Measurements from ENCODE around the gene KMT2A. TPM values are rescaled to one million over a fixed set of nuclear protein-coding genes. Genes with fewer than 3 reads are reported as not detected.

The KMT2A gene
- total and polyA plus RNA-seq, 2 donors (not counting 3 experiments of a cell fraction or from before 2014, with no cell fraction given) = 23.5 to 63.9 TPM

DNA sequence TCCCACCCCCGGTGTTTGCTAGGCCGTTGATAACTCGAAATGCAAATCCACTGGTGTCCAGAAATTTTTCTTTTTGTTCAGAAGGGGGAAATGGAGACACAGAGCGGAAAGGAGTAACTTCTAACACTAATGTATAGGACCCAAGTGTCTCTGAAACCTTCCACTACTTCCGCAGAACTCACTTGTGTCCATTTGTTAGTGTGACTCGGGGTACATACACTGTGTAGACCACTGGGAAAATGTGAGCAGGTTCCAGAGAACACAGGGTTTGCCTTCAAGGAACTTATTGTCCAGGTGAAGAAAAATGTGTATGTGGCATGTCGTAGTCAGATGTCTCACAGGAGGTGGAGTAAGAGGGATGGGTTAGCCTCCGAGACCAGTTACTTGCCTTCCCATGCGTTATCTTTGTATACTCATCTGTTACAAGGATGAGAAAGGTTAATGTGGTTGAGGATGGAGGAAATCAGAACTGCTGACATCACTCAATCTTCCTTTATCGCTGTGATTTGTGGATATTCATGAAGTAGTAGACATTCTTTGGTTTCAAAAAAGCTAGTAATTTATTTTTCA is 136.8 kb downstream of the KMT2A start:
- Histone ChIP-seq H3K36me3 (ENCODE audit: control insufficient read depth in 2 of 2, extremely low read depth in 1 of 2, insufficient read depth in 2 of 2, low read length in 2 of 2) (peaks cover 0 to 2% of the 10 kb centered on the region in 2 experiments), H3K9me3 (replicated peaks; ENCODE audit: control insufficient read depth, insufficient read depth, low read length) (no peaks in the 10 kb centered on the region), H4K20me1 (replicated peaks; ENCODE audit: control insufficient read depth, extremely low read depth, insufficient read depth, low read length) (peaks cover 3% of the 10 kb centered on the region), H2AFZ (ENCODE audit: low read depth, low read length) (no peak overlapping the region), H3K27ac (ENCODE audit: insufficient read depth, low read depth, low read length) (peak overlapping the region; percentile 87), H3K27me3 (ENCODE audit: control insufficient read depth in 2 of 2, insufficient read depth in 2 of 2, low read length in 2 of 2) (no peaks in the 10 kb centered on the region), H3K9me1 (replicated peaks; ENCODE audit: control insufficient read depth, extremely low read depth, insufficient read depth, low read length) (no peaks in the 10 kb centered on the region), H3K79me2 (ENCODE audit: control insufficient read depth, insufficient read depth, low read length) (peaks cover 57% of the 10 kb centered on the region), H3K4me1 (ENCODE audit: control insufficient read depth, extremely low read depth, insufficient read depth, low read length) (peaks cover 19% of the 10 kb centered on the region), H3K9ac (replicated peaks; ENCODE audit: extremely low read depth, insufficient read depth, low read length) (peak overlapping the region; percentile 99), H3K4me2 (ENCODE audit: insufficient read depth, low read length) (peak overlapping the region; percentile 96), H3K4me3 (replicated peaks in 1 of 3; ENCODE audit: insufficient read depth in 1 of 3, low read depth in 1 of 3, low read length in 3 of 3) (peak overlapping the region; percentile 59 to 99 (median 90))
- dilution Hi-C loops (cut with MboI; ENCODE audit: extremely low pct_ligation_motif_present, low sequenced_read_pairs) (no loop called here), intact Hi-C loops (cut with micrococcal nuclease) (loop anchor here (1.0 to 2.0 kb wide), 3 partner anchors 8 to 172 kb away; partner anchors contain the start of gene ATP5MG)
- ChIA-PET CTCF (interaction anchor here (0.5 to 1.7 kb wide), 3 partner anchors 22 to 162 kb away, joined by 3 to 7 read pairs (median 4); partner anchors contain the start of gene PHLDB1), POLR2A (no interaction called here)
- TSS peak; percentile 77 for BruUV-seq (replicated peaks)
- DNase-seq (ENCODE audit: low read depth, low spot score) = peak; percentile 79
- TF ChIP-seq EZH2 (IDR thresholded peaks at IDR 0.05; ENCODE audit: borderline replicate concordance, low read depth, low read length, severe bottlenecking) (no peak), MYC (IDR thresholded peaks at IDR 0.05; ENCODE audit: low read depth, low read length) (no peak), GATA2 (IDR thresholded peaks at IDR 0.05; ENCODE audit: insufficient read depth, insufficient read length, low read depth, low read length) (peak; percentile 67), FOS (IDR thresholded peaks at IDR 0.05; ENCODE audit: borderline replicate concordance, insufficient read depth, low read length) (no peak), POLR2AphosphoS5 (IDR thresholded peaks at IDR 0.05; ENCODE audit: insufficient read depth, low read depth, low read length) (peak; percentile 20), POLR2A (IDR thresholded peaks at IDR 0.05; ENCODE audit: low read depth, low read length) (no peak), MAX (IDR thresholded peaks at IDR 0.05; ENCODE audit: insufficient read depth, insufficient read length) (no peak), CTCF (IDR thresholded peaks at IDR 0.05; ENCODE audit: extremely low read depth in 1 of 2, insufficient read depth in 1 of 2, low read depth in 1 of 2, low read length in 2 of 2) (no peak)
- peak; percentile 70 for FAIRE-seq
